PFSK-1 (cell line): ENCODE data around the gene DNAH14. TPM values are rescaled to one million over a fixed set of nuclear protein-coding genes. Genes with fewer than 3 reads are reported as not detected.

ENCODE experiments used
- FOXP2 ChIP-seq: optimal IDR thresholded peaks from 2 replicates; pipeline ENCODE3; 2011; ENCODE audit warnings: borderline replicate concordance, control low read depth, inconsistent platforms; ENCODE audit not compliant: insufficient read depth; ENCODE audit errors: extremely low read length, extremely low read depth
- POLR2AphosphoS5 ChIP-seq: IDR thresholded peaks from 2 replicates; pipeline ENCODE4 v1.6.1; 2012; ENCODE audit warnings: low read depth, mild to moderate bottlenecking, control low read depth, low read length, moderate library complexity
- SIN3A ChIP-seq: IDR thresholded peaks from 2 replicates; pipeline ENCODE4 v1.6.1; 2012; ENCODE audit warnings: mild to moderate bottlenecking, low read length, moderate library complexity, borderline replicate concordance; ENCODE audit not compliant: insufficient read depth
- TAF1 ChIP-seq: IDR thresholded peaks from 2 replicates; pipeline ENCODE4 v1.6.1; 2012; ENCODE audit warnings: low read length, control low read depth, borderline replicate concordance; ENCODE audit not compliant: insufficient read depth
- polyA plus RNA-seq: library from polyadenylated mRNA; unstranded; fragments of >200 nt; gene quantifications from one replicate; pipeline ENCODE4 v1.2.1, GENCODE V29; 2012; ENCODE audit warnings: low read depth, missing spikeins; ENCODE audit not compliant: insufficient read length
- TF ChIP-seq, protein P1 (sequence below), 2 experiments: IDR thresholded peaks; 2 replicates each; pipeline versions ENCODE4 v1.6.1 to v1.8.0; 2011 to 2012; ENCODE audit warnings: low read depth in 2 of 2, low read length in 2 of 2, control low read depth in 1 of 2, inconsistent platforms in 1 of 2, mild to moderate bottlenecking in 1 of 2, moderate library complexity in 1 of 2; ENCODE audit not compliant: insufficient read depth in 1 of 2

The DNAH14 gene
- 19.3 TPM for polyA plus RNA-seq

DNA sequence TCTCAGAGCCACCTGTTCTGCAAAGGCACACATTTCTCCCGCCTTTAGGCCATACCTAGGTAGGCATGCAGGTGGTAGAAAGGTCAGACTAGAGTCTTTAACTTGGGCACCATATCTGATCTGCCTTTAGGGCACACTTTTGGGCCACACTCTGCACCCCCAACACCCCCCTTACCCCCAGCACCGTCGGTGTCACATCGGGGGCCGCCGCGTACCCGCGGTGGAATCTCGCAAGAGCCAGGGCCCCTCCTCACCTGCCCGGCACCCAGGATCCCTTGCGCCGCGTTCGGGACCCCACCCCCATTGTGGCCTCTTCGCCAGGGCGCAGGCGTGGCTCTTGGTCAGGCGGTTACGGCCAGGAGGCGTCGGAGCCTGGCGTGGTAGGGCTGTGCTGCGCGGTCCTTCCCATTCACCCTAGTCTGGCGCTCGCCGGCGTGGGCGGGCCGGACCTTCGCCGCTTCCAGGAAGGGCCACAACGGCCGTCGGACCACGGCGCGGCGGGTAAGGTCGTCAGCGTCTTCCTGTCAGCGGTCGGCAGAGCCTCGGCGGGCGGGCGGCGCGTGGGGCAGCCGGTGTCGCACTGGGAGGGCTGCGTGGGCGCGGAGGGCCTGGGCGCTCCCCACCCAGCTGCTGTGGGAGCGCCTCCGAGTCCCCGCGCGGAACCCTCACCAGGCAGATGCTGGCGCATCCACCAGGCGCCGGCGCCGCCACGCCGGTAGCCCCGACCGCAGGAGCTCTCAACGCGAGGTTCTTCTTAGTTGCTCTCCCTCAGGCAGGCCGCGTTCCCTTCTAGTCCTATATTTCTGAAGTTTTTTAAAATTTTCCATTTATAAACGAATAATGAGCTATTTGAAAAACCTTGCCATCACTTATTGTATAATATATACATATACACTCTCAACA, at the start of gene DNAH14:
DNAH14 (plus strand) TSS at position 341 of the 903 bp plus-strand sequence. CDS start 23,028 bp downstream, outside the sequence.
- TF ChIP-seq TAF1 (peak; percentile 84; the same call in 1 of the 2 replicates), FOXP2 (peak; percentile 89), SIN3A (no peak; the same call in 1 of the 2 replicates), POLR2AphosphoS5 (peak; percentile 79)
- TF ChIP-seq, protein P1, sequence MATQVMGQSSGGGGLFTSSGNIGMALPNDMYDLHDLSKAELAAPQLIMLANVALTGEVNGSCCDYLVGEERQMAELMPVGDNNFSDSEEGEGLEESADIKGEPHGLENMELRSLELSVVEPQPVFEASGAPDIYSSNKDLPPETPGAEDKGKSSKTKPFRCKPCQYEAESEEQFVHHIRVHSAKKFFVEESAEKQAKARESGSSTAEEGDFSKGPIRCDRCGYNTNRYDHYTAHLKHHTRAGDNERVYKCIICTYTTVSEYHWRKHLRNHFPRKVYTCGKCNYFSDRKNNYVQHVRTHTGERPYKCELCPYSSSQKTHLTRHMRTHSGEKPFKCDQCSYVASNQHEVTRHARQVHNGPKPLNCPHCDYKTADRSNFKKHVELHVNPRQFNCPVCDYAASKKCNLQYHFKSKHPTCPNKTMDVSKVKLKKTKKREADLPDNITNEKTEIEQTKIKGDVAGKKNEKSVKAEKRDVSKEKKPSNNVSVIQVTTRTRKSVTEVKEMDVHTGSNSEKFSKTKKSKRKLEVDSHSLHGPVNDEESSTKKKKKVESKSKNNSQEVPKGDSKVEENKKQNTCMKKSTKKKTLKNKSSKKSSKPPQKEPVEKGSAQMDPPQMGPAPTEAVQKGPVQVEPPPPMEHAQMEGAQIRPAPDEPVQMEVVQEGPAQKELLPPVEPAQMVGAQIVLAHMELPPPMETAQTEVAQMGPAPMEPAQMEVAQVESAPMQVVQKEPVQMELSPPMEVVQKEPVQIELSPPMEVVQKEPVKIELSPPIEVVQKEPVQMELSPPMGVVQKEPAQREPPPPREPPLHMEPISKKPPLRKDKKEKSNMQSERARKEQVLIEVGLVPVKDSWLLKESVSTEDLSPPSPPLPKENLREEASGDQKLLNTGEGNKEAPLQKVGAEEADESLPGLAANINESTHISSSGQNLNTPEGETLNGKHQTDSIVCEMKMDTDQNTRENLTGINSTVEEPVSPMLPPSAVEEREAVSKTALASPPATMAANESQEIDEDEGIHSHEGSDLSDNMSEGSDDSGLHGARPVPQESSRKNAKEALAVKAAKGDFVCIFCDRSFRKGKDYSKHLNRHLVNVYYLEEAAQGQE (IDR thresholded peaks at IDR 0.05; ENCODE audit: insufficient read depth in 1 of 2, low read depth in 2 of 2, low read length in 2 of 2) = 0 out of 4 replicates have a peak, but pooled peaks of 1 of the 2 experiments have one; percentile 30

DNA sequence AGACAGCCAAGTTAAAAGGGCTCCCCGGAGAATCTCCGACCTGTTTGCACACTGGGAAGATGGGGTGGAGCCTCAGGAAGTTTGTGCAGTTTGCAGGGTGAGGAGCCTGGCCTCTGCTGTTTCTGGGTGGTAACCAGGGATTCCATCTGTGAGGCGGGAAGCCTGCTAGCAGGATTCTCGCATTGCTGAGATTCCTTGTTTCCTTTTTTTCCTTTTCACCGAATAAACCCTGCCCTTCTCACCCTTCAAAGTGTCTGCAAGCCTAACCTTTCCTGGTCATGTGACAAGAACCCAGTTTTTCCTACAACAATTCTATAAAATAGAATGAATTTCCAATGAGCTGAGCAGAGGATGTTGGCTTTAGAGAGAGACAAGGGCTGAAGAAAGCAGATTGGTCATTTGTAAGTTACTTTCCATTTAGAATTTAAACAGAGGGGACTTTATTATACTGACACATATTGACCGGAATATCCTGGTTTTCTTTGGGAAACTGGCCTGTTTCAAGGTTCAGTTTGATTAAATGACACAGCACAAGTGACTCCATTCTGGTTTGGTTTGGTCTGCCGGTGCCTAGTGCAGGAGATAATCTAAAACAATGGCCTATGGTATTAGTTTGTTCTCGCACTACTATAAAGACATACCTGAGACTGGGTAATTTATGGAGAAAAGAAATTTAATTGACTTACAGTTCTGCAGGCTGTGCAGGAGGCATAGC, 48.7 kb upstream of the DNAH14 start:
- TF ChIP-seq, protein P1 (IDR thresholded peaks at IDR 0.05; ENCODE audit: insufficient read depth in 1 of 2, low read depth in 2 of 2, low read length in 2 of 2) = no peak
- no peak for TF ChIP-seq TAF1
- no peak for TF ChIP-seq SIN3A
- no peak for TF ChIP-seq FOXP2
- TF ChIP-seq POLR2AphosphoS5 = no peak

DNA sequence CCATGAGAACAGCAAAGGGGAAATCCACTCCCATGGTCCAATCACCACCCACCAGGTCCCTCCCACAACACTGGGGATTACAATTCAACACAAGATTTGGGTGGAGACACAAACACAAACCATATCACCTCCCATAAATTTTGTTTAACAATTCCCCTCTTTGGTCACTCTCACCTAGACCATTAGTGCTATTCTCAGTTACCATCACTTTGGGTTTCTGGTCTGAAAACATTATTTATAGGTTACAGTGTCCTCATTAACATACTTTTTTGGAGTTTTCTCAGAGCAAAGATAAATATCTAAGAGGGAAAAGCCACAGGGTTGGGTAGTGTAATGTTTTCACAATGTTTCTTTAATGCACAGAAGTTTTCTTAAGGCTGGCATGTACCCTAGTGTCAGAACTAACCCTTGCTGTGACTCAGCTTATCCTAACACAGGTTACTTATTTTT, 47.7 kb upstream of the DNAH14 start:
- TF ChIP-seq FOXP2 (no peak), POLR2AphosphoS5 (no peak), SIN3A (no peak), TAF1 (no peak)
- TF ChIP-seq, protein P1 (IDR thresholded peaks at IDR 0.05; ENCODE audit: insufficient read depth in 1 of 2, low read depth in 2 of 2, low read length in 2 of 2) = no peak

DNA sequence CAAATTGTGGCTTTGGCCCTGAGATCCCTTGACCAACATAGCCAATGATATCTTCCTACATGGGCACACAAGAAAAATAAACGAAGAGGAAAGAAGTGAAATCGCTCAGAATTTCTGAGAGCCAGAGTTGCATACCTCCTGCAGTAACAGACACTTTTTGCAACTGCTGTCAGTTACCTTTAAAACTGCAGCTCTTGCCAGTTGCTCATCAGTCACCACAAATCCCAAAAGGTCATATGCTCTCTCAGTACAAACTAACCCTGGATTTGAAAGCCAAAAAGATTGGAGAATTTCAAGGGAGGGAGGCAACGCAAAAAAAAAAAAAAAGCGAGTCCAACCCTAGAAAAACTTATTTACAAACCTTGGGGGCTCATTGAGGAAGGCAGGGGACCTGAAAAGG, 47.2 kb upstream of the DNAH14 start:
- no peak for TF ChIP-seq TAF1
- no peak for TF ChIP-seq POLR2AphosphoS5
- no peak for TF ChIP-seq SIN3A
- TF ChIP-seq FOXP2 = no peak
- TF ChIP-seq, protein P1 (IDR thresholded peaks at IDR 0.05; ENCODE audit: insufficient read depth in 1 of 2, low read depth in 2 of 2, low read length in 2 of 2) = no peak
